GM10248 (cell line): ENCODE data around the gene EXTL1.
"Not testable (repeated sequence)": the region's sequence is repeated elsewhere in the genome, so short reads cannot be mapped to it uniquely, and the experiment has no call there.

Experiments
- CTCF ChIA-PET: fragments of 300-600 bp; sonication (Branson Sonifier 250); formaldehyde crosslinking; extraction: SDS; loops from one replicate; lab custom pipeline; 2021; ENCODE audit warnings: antibody characterized with exemption; lab: Yijun Ruan, JAX
- POLR2A ChIA-PET: fragments of 350-650 bp; sonication (Branson Sonifier 250); formaldehyde crosslinking; extraction: SDS; loops from one replicate; lab custom pipeline; 2020; ENCODE audit warnings: antibody characterized with exemption; lab: Yijun Ruan, JAX
- DNase-seq: peaks from one replicate; pipeline ENCODE4 v3.0.0; 2012; ENCODE audit errors: extremely low spot score
- CTCF ChIP-seq: IDR thresholded peaks from 2 replicates; pipeline ENCODE4 v1.5.1; 2012; ENCODE audit warnings: mild to moderate bottlenecking, low read depth; ENCODE audit errors: extremely low read depth, missing control alignments, control extremely low read depth

Gene EXTL1

DNA sequence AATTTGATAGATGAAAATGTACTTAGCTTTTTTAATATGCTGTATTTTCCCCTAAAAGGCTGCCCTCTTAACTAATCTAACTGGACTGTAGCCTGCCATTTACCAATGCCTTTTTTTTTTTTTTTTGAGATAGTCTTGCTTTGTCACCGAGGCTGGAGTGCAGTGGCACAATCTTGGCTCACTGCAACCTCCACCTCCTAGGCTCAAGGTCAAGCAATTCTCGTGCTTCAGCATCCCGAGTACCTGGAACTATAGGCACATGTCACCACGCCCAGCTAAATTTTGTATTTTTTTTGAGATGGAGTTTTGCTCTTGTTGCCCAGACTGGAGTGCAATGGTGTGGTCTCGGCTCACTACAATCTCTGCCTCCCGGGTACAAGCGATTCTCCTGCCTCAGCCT, 42.4 kb upstream of the EXTL1 start:
- no peak for DNase-seq
- TF ChIP-seq CTCF = no peak
- ChIA-PET POLR2A (no interaction called here), CTCF (interaction anchor here (0.6 to 2.7 kb wide), 4 partner anchors 9 to 491 kb away, joined by 3 to 10 read pairs (median 5); partner anchors contain the start of gene PAFAH2)

- no peak for TF ChIP-seq CTCF
- POLR2A ChIA-PET = no interaction called here
- DNase-seq = no peak
- CTCF ChIA-PET = no interaction called here
These were observed 36.4 kb upstream of the EXTL1 start for GRCh38 chr1:25985171-25985570.

DNA sequence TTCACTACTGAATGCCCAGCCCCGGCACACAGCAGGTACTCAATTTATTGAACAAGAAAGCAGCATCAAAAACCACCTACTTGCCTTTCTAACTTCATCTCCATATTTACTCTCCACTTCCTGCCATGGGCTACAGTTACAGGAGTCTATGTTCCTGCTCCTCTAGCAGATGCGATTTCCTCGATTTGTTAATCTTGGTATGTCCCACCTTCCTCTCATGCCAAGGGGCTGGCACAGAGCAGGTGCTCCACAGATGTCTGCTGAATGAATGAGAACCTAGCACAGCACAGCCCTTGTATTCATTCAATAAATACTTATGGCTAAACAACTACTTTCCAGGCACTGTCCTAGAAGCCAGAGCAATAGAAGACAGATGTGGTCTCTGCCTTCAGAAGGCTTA, 35.9 kb upstream of the EXTL1 start:
- POLR2A ChIA-PET = no interaction called here
- no peak for DNase-seq
- TF ChIP-seq CTCF = no peak
- CTCF ChIA-PET = interaction anchor here (1.0 kb wide), 1 partner anchor 90 kb away, joined by 3 read pairs; no protein-coding TSS in a partner anchor

GRCh38 chr1:25986773-25987172, 34.8 kb upstream of the EXTL1 start:
- POLR2A ChIA-PET = not testable (repeated sequence)
- CTCF ChIA-PET = interaction anchor here (0.7 to 3.8 kb wide), 5 partner anchors 9 to 91 kb away, joined by 3 to 24 read pairs (median 5); partner anchors contain the start of gene PAFAH2

DNA sequence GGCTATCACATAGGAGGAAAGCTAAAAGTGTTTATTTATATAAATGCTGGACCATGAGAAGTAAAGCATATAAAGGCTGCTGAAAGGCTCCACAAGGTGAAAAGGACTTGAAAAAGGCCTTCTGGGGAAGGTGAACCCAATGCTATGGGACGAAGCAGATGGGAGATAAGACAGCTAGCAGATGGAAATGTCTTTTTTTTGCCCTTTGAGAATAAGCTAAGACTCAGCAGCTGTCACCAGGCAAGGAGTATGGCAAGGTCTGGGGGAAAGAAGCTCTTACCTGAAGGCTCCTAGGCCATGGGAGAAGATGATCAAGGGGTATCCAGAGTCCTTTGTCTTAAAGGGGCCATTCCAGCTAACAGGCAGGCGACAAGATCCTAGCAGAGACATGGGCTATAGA, 33.6 kb upstream of the EXTL1 start:
- ChIA-PET POLR2A (interaction anchor here (1.5 kb wide), 1 partner anchor 10 kb away, joined by 3 read pairs; the partner anchor contains the start of gene PAFAH2), CTCF (interaction anchor here (0.9 to 4.0 kb wide), 6 partner anchors 10 to 93 kb away, joined by 3 to 24 read pairs (median 6); partner anchors contain the start of gene PAFAH2)
- TF ChIP-seq CTCF = no peak
- no peak for DNase-seq

More at GRCh38 chr1:25986773-25987172, 34.8 kb upstream of the EXTL1 start:
- DNase-seq = not testable (repeated sequence)

- POLR2A ChIA-PET = no interaction called here
- no peak for DNase-seq
- no peak for TF ChIP-seq CTCF
- CTCF ChIA-PET = interaction anchor here (1.4 to 4.0 kb wide), 6 partner anchors 8 to 244 kb away, joined by 3 to 24 read pairs (median 6); partner anchors contain the start of genes CEP85 and PAFAH2
These were observed 31.9 kb upstream of the EXTL1 start for GRCh38 chr1:25989440-25990234.

DNA sequence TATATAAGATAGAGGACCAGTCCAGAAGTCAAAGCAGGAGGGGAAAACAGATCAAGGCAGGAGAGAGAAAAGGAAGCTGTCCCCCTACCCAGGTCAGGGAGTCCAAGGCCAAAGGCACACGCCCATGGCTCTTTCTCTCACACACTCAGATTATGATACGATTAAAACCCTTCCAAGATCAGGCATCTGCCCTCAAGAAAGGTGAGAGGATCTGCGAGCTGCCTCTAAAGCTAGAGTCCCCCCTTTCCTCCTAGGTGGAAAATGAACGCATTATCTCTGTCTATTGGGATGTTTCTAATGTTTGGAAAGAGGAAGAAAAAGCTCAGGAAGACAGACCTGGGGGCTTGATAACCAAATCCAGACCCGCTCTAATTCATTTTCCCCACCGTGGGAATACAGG, 31.3 kb upstream of the EXTL1 start:
- POLR2A ChIA-PET = no interaction called here
- DNase-seq = no peak
- no peak for TF ChIP-seq CTCF
- CTCF ChIA-PET = interaction anchor here (0.7 to 4.0 kb wide), 7 partner anchors 7 to 244 kb away, joined by 3 to 24 read pairs (median 4); partner anchors contain the start of genes CEP85 and PAFAH2
